Loucy (cell line): ENCODE results near the gene ZMAT5.

ENCODE experiments used
- H2AFZ ChIP-seq: fragments of 200-600 bp; sonication (generic); 2 replicates; pipeline ENCODE4 v1.6.0; 2016; ENCODE audit warnings: antibody characterized with exemption, mild to moderate bottlenecking, low read length, moderate library complexity
- H3F3A ChIP-seq: fragments of 200-600 bp; 2 replicates; pipeline ENCODE4 v1.6.0; 2016; ENCODE audit warnings: antibody characterized with exemption, low read depth, mild to moderate bottlenecking
- H3K27me3 ChIP-seq: fragments of 200-600 bp; sonication (generic); 2 replicates; pipeline ENCODE4 v1.6.1; 2014; ENCODE audit warnings: low read length, mild to moderate bottlenecking; ENCODE audit not compliant: insufficient read depth, poor library complexity, severe bottlenecking
- H3K36me3 ChIP-seq: fragments of 200-600 bp; sonication (generic); 2 replicates; pipeline ENCODE4 v1.6.1; 2016; ENCODE audit warnings: low read length; ENCODE audit not compliant: insufficient read depth
- H3K4me1 ChIP-seq: fragments of 200-600 bp; sonication (generic); 2 replicates; pipeline ENCODE4 v1.5.1; 2014; ENCODE audit warnings: low read length, mild to moderate bottlenecking; ENCODE audit not compliant: insufficient read depth, poor library complexity, severe bottlenecking
- H3K4me2 ChIP-seq: fragments of 200-600 bp; sonication (generic); 2 replicates; pipeline ENCODE4 v1.6.0; 2014; ENCODE audit warnings: antibody characterized with exemption, low read length, low read depth, mild to moderate bottlenecking; ENCODE audit not compliant: poor library complexity, severe bottlenecking
- H3K4me3 ChIP-seq: fragments of 200-600 bp; sonication (generic); 2 replicates; pipeline ENCODE4 v1.5.1; 2014; ENCODE audit warnings: low read length, mild to moderate bottlenecking, mixed read lengths; ENCODE audit not compliant: poor library complexity, severe bottlenecking
- H3K79me2 ChIP-seq: fragments of 200-600 bp; sonication (generic); 2 replicates; pipeline ENCODE4 v1.6.1; 2014; ENCODE audit warnings: low read length; ENCODE audit not compliant: insufficient read depth
- H3K9ac ChIP-seq: fragments of 200-600 bp; sonication (generic); 2 replicates; pipeline ENCODE4 v1.6.0; 2014; ENCODE audit warnings: mild to moderate bottlenecking, low read depth, low read length, moderate library complexity; ENCODE audit not compliant: poor library complexity, severe bottlenecking
- H3K9me2 ChIP-seq: fragments of 200-600 bp; sonication (generic); replicated peaks from 2 replicates; pipeline ENCODE4 v1.6.1; 2016; ENCODE audit warnings: low read depth, low read length, mixed read lengths
- H3K9me3 ChIP-seq: fragments of 200-600 bp; sonication (generic); 2 replicates; pipeline ENCODE4 v1.6.1; 2014; ENCODE audit warnings: mild to moderate bottlenecking, antibody characterized with exemption, low read length, low read depth; ENCODE audit not compliant: insufficient read depth
- H4K20me1 ChIP-seq: fragments of 200-600 bp; sonication (generic); 2 replicates; pipeline ENCODE4 v1.6.0; 2014; ENCODE audit warnings: antibody characterized with exemption, low read length, mild to moderate bottlenecking; ENCODE audit not compliant: insufficient read depth, poor library complexity, severe bottlenecking
- EZH2phosphoT487 ChIP-seq: fragments of 200-600 bp; IDR thresholded peaks from 2 replicates; pipeline ENCODE4 v1.6.1; 2018; ENCODE audit warnings: antibody characterized with exemption, mild to moderate bottlenecking, moderate library complexity, borderline replicate concordance
- TF ChIP-seq, protein P1 (sequence below): fragments of 200-600 bp; sonication (generic); conservative IDR thresholded peaks from 2 replicates; pipeline ENCODE4 v1.5.1; 2014; ENCODE audit warnings: mild to moderate bottlenecking, antibody characterized with exemption, low read length

The ZMAT5 gene

DNA sequence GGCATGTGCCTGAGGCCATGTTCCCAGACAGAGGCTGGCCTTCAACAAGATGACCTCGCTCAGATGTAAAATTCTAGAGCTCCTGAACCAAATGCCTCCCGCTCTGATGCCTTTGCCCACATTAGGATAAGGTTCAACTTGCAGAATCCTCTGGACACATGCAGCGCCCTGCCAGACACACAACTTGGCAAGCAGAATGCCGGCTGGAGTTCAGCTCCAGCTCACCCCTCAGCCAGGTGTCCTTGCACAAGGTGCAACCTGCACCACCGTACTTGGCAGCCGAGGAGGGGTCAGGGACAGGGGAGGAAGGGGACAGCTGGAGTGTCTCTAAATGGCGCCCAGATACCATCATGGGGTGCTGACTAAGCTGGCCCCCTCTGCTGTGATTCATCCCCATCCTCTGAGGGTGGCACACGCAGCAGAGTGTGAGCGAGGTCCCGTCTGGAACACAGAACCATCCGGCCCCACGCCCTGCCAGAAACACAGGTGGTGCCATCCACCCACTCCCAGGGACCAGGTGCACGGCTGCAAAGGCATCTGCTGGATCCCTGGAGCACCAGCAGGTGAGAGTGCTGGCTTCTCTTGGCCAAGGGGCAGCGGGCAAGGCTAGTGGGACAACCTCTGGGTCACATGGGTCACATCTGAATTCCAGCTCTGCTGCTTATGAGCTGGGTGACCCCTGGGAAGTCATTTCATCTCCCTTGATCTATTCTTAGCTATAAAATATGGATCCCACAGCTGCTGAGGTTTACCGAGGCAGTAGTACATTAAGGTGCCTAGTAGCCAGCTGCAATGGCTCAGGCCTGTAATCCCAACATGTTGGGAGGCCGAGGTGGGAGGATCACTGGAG, 12.8 kb downstream of the ZMAT5 start:
- no peaks in the 10 kb centered on the region for H4K20me1 ChIP-seq
- H3K9ac ChIP-seq, result no peak overlapping the region

DNA sequence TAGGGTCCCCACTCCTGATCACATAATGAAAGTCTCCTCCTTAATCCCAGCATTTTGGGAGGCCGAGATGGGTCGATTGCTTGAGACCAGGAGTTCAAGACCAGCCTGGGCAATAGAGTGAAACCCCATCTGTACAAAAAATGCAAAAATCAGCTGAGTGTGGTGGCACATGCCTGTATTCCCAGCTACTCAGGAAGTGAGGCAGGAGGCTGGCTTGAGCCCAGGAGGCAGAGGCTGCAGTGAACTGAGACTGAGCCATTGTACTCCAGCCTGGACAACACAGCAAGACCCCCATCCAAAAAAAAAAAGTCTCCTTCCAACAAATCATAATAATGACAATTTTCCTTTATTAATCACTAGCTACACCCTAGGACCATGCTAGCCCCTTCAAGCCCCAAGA, 15.1 kb downstream of the ZMAT5 start:
- Histone ChIP-seq H3K9me3 (no peaks in the 10 kb centered on the region), H3K27me3 (no peaks in the 10 kb centered on the region), H3K9me2 (no peaks in the 10 kb centered on the region), H3K36me3 (no peaks in the 10 kb centered on the region; the same call in 1 of the 2 replicates), H3K4me3 (no peak overlapping the region), H3K4me2 (no peak overlapping the region), H3K4me1 (no peaks in the 10 kb centered on the region), H2AFZ (no peak overlapping the region), H3F3A (no peaks in the 10 kb centered on the region), H3K79me2 (no peaks in the 10 kb centered on the region), H4K20me1 (no peaks in the 10 kb centered on the region), H3K9ac (no peak overlapping the region)
- TF ChIP-seq EZH2phosphoT487, result no peak
- TF ChIP-seq, protein P1, sequence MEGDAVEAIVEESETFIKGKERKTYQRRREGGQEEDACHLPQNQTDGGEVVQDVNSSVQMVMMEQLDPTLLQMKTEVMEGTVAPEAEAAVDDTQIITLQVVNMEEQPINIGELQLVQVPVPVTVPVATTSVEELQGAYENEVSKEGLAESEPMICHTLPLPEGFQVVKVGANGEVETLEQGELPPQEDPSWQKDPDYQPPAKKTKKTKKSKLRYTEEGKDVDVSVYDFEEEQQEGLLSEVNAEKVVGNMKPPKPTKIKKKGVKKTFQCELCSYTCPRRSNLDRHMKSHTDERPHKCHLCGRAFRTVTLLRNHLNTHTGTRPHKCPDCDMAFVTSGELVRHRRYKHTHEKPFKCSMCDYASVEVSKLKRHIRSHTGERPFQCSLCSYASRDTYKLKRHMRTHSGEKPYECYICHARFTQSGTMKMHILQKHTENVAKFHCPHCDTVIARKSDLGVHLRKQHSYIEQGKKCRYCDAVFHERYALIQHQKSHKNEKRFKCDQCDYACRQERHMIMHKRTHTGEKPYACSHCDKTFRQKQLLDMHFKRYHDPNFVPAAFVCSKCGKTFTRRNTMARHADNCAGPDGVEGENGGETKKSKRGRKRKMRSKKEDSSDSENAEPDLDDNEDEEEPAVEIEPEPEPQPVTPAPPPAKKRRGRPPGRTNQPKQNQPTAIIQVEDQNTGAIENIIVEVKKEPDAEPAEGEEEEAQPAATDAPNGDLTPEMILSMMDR, result no peak

More for the DNA sequence above, 12.8 kb downstream of the ZMAT5 start:
- H3K4me1 ChIP-seq, result no peaks in the 10 kb centered on the region
- no peak overlapping the region for H3K4me3 ChIP-seq
- no peak overlapping the region for H2AFZ ChIP-seq
- TF ChIP-seq, protein P1, result no peak
- no peak for TF ChIP-seq EZH2phosphoT487
- no peaks in the 10 kb centered on the region for H3K79me2 ChIP-seq
- no peaks in the 10 kb centered on the region for H3K9me3 ChIP-seq
- H3F3A ChIP-seq, result no peaks in the 10 kb centered on the region
- H3K4me2 ChIP-seq, result no peak overlapping the region
- no peaks in the 10 kb centered on the region for H3K36me3 ChIP-seq
- H3K27me3 ChIP-seq, result no peaks in the 10 kb centered on the region
- no peaks in the 10 kb centered on the region for H3K9me2 ChIP-seq

DNA sequence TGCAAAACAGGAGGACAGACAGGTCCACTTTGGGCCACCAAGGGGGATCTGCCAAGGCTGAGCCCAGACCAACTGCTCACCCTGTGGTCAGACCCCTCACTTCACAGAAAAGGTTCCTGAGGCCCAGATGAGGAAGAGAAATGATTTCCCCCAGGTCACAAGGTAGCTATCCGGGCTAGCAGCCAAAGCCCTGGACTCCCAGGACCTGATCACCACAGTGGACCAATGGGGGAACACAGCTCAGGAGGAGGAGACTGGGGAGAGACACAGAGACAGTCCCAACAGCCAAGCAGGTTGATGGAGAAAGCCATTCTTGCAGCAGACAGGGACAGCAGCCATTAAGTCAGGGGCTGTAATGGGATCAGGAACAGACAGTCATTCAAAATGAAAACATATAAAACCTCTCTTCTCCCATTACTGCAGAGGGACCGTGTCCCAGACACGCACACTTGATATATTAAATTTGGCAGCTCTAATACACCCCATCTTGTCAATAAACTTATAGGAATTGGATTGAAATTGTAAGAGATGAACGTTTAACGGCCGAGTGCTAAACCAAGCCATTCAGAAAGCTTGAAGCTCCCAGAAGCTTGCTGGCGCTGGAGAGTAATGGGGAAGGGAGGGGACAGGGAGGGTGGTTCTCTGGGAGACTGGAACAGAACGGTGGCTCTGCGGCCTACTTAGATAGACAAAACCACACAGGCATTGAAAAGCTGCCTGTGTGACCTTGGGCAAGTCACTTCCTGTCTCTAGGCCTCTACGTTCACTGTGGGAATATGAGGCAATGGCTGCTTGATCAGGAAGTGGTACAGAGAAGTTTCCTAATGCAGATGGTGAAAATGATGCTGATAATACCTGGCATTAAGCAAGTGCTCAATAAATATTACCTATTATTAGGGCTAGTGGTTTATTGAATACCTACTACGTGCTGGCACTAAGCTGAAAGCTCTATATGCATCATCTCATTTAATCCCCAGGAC, 16.0 kb downstream of the ZMAT5 start:
- Histone ChIP-seq H3K4me1 (no peaks in the 10 kb centered on the region), H2AFZ (no peak overlapping the region), H3K27me3 (no peaks in the 10 kb centered on the region), H3K36me3 (no peaks in the 10 kb centered on the region; the same call in 1 of the 2 replicates), H3K9me3 (no peaks in the 10 kb centered on the region), H3K79me2 (no peaks in the 10 kb centered on the region), H3K9ac (no peak overlapping the region), H3K9me2 (no peaks in the 10 kb centered on the region), H3K4me3 (no peak overlapping the region), H4K20me1 (no peaks in the 10 kb centered on the region), H3F3A (no peaks in the 10 kb centered on the region), H3K4me2 (no peak overlapping the region)
- TF ChIP-seq, protein P1, result no peak
- TF ChIP-seq EZH2phosphoT487, result no peak
